Psoas muscle (tissue), 8 donors: ENCODE measurements around the gene FAM229A. TPM values are rescaled to one million over a fixed set of nuclear protein-coding genes. Genes with fewer than 3 reads are reported as not detected.

Source experiments
- ATAC-seq, 4 donors: fragments of 200-7000 bp; cut with Tn5 transposase; one replicate each; pipeline ENCODE4 v1.9.1; 2020; ENCODE audit warnings: moderate library complexity in 3 of 4, mild to moderate bottlenecking in 2 of 4
- DNase-seq, 2 donors: peaks; one replicate each; pipeline ENCODE4 v3.0.0-alpha.2; 2020
- H3K27ac ChIP-seq: fragments of 200-600 bp; one replicate; pipeline ENCODE4 v1.8.0; 2022
- H3K27me3 ChIP-seq, 3 donors: fragments of 200-600 bp in 1 of 3; one replicate each; pipeline versions ENCODE4 v1.6.1 to v1.8.0; 2013 to 2022; ENCODE audit warnings: low read length in 2 of 3, mild to moderate bottlenecking in 2 of 3, moderate library complexity in 1 of 3; ENCODE audit not compliant: insufficient read depth in 3 of 3
- H3K36me3 ChIP-seq, 2 donors: fragments of 200-600 bp in 1 of 2; one replicate each; pipeline versions ENCODE4 v1.6.1 to v1.8.0; 2013 to 2022; ENCODE audit warnings: low read depth in 1 of 2, mild to moderate bottlenecking in 1 of 2, moderate library complexity in 1 of 2; ENCODE audit not compliant: insufficient read depth in 1 of 2
- H3K4me1 ChIP-seq: fragments of 200-600 bp; one replicate; pipeline ENCODE4 v1.8.0; 2022
- H3K4me3 ChIP-seq: fragments of 200-600 bp; one replicate; pipeline ENCODE4 v1.8.0; 2022; ENCODE audit warnings: mild to moderate bottlenecking
- H3K9me3 ChIP-seq: fragments of 200-600 bp; one replicate; pipeline ENCODE4 v1.8.0; 2022
- CTCF ChIP-seq: fragments of 200-600 bp; IDR thresholded peaks from one replicate; pipeline ENCODE4 v1.8.0; 2022; ENCODE audit warnings: antibody characterized with exemption
- WGBS, 3 donors: extraction: QIAGEN DNeasy Blood & Tissue Kit; methylation state at CpG; one replicate each; pipeline versions ENCODE4 v1.1.6 to v1.1.7; 2013; 5-methylcytosine and 5-hydroxymethylcytosine counted together
- intact Hi-C, 2 donors: fragments of 100-400 bp; cut with DNase I; formaldehyde crosslinking; loops; one replicate each; pipeline versions ENCODE4 v1.11.0 to v1.14.2; 2022
- polyA plus RNA-seq, 3 donors: library from polyadenylated mRNA; stranded (reverse); fragments of 200-250 nt; gene quantifications; one replicate each; pipeline ENCODE4 v1.2.3, GENCODE V29; 2013
- total RNA-seq, 4 donors: library from RNA; stranded (reverse); fragmentation: NEBNext Ultra II Directional in 2 of 4; extraction: Animal tissue kit (Norgen Biotek cat#: 25700) in 2 of 4; gene quantifications; one replicate each; pipeline versions ENCODE4 v1.2.1 to v1.2.4, GENCODE V29; 2021 to 2023
- donor health status: healthy with polysubstance abuse.
- donor health status: DM: no; HTN: no; CAD: no; lungs with moderate emphysema.
- donor health status: Bipolar disorder and iron deficiency.
- donor health status: healthy.
- donor health status: DM: yes; HTN: yes; CAD: no.
- donor health status: DM: no; HTN: no; CAD: no.
- donor health status: DM: no; HTN: no; CAD: no.
- donor health status: DM: yes; HTN: yes; CAD: no.

Gene FAM229A
- total and polyA plus RNA-seq, 7 donors: 0.98 to 4.0 (median 1.9) TPM

- no peaks in the 10 kb centered on the region for H3K9me3 ChIP-seq
- 82 to 84% (median 83%) methylated on average over 5 of the region's 5 CpGs for WGBS, 3 donors
- DNase-seq (no peak), ATAC-seq (no peak)
- TF ChIP-seq CTCF: no peak
- peaks cover 14 to 97% of the 10 kb centered on the region in 2 donors for H3K36me3 ChIP-seq
- no peaks in the 10 kb centered on the region for H3K27me3 ChIP-seq
- H3K27ac ChIP-seq: no peak overlapping the region
- no peak overlapping the region for H3K4me3 ChIP-seq
- no peaks in the 10 kb centered on the region for H3K4me1 ChIP-seq
- intact Hi-C loops: no loop called here
Measured at GRCh38 chr1:32372149-32372756, 10.0 kb upstream of the FAM229A start.

DNA sequence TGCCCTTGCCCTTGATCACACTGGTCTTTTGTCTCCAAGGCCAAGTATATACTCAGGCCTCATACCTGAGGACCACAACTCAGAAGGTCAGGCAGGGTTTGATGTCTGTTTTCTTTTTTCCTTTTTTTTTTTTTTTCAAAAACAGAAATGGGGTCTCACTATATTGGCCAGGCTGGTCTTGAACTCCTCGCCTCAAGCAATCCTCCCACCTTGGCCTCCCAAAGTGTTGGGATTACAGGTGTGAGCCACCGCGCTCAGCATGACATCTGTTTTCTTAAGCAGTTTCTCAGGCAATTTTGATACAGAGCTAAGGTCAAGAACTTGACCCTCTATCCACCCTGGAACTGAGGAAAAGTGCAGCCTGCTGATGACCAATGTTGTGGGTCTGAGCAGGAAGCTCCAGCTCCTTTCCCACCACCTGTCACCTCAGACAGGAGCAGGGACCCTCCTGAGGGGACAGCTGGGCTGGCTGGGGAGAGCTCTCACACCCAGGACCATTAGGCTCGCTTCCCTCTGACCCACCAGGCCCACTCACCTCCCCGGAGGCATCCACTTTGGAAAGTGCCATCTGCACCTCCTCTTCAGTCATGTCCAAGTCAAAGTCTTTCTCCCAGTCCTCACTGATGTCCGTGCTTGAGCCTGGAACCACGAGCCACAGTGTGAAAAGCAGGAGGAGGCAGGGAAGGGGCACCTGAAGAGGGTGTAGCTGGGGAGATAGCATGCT, 5.8 kb upstream of the FAM229A start:
- ATAC-seq (no peak), DNase-seq (no peak)
- Histone ChIP-seq H3K4me1 (no peaks in the 10 kb centered on the region), H3K27ac (no peak overlapping the region), H3K27me3 (no peaks in the 10 kb centered on the region), H3K36me3 (peaks cover 8 to 91% of the 10 kb centered on the region in 2 donors), H3K4me3 (no peak overlapping the region), H3K9me3 (no peaks in the 10 kb centered on the region)
- WGBS, 3 donors: 92 to 93% (median 93%) methylated on average over 7 of the region's 7 CpGs
- intact Hi-C loops: no loop called here
- no peak for TF ChIP-seq CTCF

DNA sequence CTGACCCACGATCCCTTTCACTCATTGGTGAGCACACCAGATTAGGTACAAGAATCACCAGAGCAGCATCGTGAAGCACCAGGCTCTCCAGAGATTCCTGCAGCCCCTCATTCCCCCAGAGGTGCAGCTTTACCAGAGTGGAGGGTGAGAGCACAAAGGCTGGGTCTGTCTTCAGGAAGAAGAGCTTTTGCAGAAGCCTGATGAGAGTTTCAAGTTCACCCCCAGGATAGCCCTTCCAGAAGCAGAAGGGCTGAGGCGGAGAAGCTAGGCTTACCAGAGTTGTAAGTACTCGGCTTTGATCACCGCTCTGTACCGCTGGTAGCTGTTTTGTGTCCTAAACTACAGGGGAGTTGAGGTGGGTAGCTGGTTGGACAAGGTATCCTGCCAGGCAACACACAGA, 3.2 kb upstream of the FAM229A start:
- intact Hi-C loops: no loop called here
- no peak for TF ChIP-seq CTCF
- H3K27ac ChIP-seq: no peak overlapping the region
- no peaks in the 10 kb centered on the region for H3K27me3 ChIP-seq
- H3K36me3 ChIP-seq: peaks cover 8 to 70% of the 10 kb centered on the region in 2 donors
- H3K9me3 ChIP-seq: no peaks in the 10 kb centered on the region
- DNase-seq: no peak
- H3K4me1 ChIP-seq: no peaks in the 10 kb centered on the region
- ATAC-seq: no peak
- H3K4me3 ChIP-seq: no peak overlapping the region
- WGBS, 3 donors: 87% methylated on average over 6 of the region's 6 CpGs

DNA sequence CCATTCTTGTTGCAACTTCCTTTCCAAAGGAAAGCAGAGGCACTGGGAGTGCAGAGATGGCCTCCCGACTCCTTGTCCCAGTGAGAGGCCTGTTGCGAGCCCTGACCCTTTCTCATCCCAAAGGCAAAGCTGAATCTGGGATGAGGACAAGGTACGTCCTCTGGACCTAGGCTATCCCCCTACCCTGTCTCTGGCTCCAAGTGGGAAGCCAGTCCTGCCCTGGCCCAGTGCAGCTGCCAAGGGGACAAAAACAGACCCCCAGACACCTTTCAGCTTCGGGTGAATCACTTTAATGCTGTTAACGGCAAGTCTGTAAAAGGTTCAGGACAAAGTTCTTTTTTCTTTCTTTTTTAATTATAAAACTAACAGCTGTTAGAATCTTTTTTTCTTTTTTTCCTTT, 2.6 kb upstream of the FAM229A start:
- Histone ChIP-seq H3K9me3 (no peaks in the 10 kb centered on the region), H3K4me3 (no peak overlapping the region), H3K4me1 (no peaks in the 10 kb centered on the region), H3K27me3 (no peaks in the 10 kb centered on the region), H3K36me3 (peaks cover 8 to 64% of the 10 kb centered on the region in 2 donors), H3K27ac (no peak overlapping the region)
- WGBS, 3 donors: 85 to 94% (median 85%) methylated on average over 5 of the region's 5 CpGs
- no peak for DNase-seq
- ATAC-seq: no peak
- TF ChIP-seq CTCF: no peak
- intact Hi-C loops: no loop called here
